Activated naive CD4-positive, alpha-beta T cell treated with anti-CD3 and anti-CD28 coated beads, Interleukin-2, amount 10 ng/mL, durations not matched to agents 7 days and 5 days (primary cell): ENCODE data around the gene AUNIP.
A peak's percentile ranks its signal among the peaks of the same experiment; 100 is the strongest.

Experiments used
- CTCF ChIA-PET: fragments of 350-600 bp; sonication (Branson Sonifier 250); formaldehyde crosslinking; loops from one replicate; lab custom pipeline; 2021; ENCODE audit warnings: antibody characterized with exemption; lab: Charles Lee
- DNase-seq: peaks from one replicate; pipeline ENCODE4 v3.0.0-alpha.2; 2020
- H3K27ac Mint-ChIP-seq: one replicate; pipeline ENCODE4 v1.8.0; 2021; ENCODE audit warnings: mild to moderate bottlenecking, moderate library complexity, mixed read lengths
- H3K27me3 Mint-ChIP-seq: one replicate; pipeline ENCODE4 v1.8.0; 2021; ENCODE audit warnings: mild to moderate bottlenecking, mixed read lengths
- H3K36me3 Mint-ChIP-seq: one replicate; pipeline ENCODE4 v1.8.0; 2021; ENCODE audit warnings: mixed read lengths
- H3K4me1 Mint-ChIP-seq: one replicate; pipeline ENCODE4 v1.8.0; 2021; ENCODE audit warnings: mixed read lengths
- H3K4me3 Mint-ChIP-seq: one replicate; pipeline ENCODE4 v1.8.0; 2021; ENCODE audit warnings: mild to moderate bottlenecking, moderate library complexity, mixed read lengths
- H3K9me3 Mint-ChIP-seq: one replicate; pipeline ENCODE4 v1.8.0; 2021; ENCODE audit warnings: mixed read lengths

AUNIP gene

GRCh38 chr1:25878690-25879089, 19.4 kb upstream of the AUNIP start:
- no peak overlapping the region for H3K4me3 Mint-ChIP-seq
- DNase-seq, result no peak
- H3K4me1 Mint-ChIP-seq, result peaks cover 10% of the 10 kb centered on the region
- no peaks in the 10 kb centered on the region for H3K36me3 Mint-ChIP-seq
- peaks cover 71% of the 10 kb centered on the region for H3K27me3 Mint-ChIP-seq
- no peak overlapping the region for H3K27ac Mint-ChIP-seq
- no peaks in the 10 kb centered on the region for H3K9me3 Mint-ChIP-seq
- CTCF ChIA-PET, result no interaction called here

GRCh38 chr1:25877155-25877554, 17.9 kb upstream of the AUNIP start:
- CTCF ChIA-PET, result no interaction called here
- Mint-ChIP-seq H3K4me1 (peaks cover 11% of the 10 kb centered on the region), H3K27me3 (peaks cover 71% of the 10 kb centered on the region), H3K4me3 (no peak overlapping the region), H3K36me3 (no peaks in the 10 kb centered on the region), H3K9me3 (no peaks in the 10 kb centered on the region), H3K27ac (no peak overlapping the region)
- DNase-seq, result no peak

- Mint-ChIP-seq H3K36me3 (no peaks in the 10 kb centered on the region), H3K4me3 (no peak overlapping the region), H3K27ac (no peak overlapping the region), H3K9me3 (no peaks in the 10 kb centered on the region), H3K4me1 (peaks cover 11% of the 10 kb centered on the region), H3K27me3 (peaks cover 71% of the 10 kb centered on the region)
- DNase-seq, result no peak
- CTCF ChIA-PET, result no interaction called here
These were observed 17.4 kb upstream of the AUNIP start for GRCh38 chr1:25876693-25877077.

GRCh38 chr1:25875856-25876692, 16.8 kb upstream of the AUNIP start:
- Mint-ChIP-seq H3K9me3 (no peaks in the 10 kb centered on the region), H3K4me1 (peaks cover 11% of the 10 kb centered on the region), H3K27ac (no peak overlapping the region), H3K4me3 (peak overlapping the region; percentile 72), H3K36me3 (no peaks in the 10 kb centered on the region), H3K27me3 (peaks cover 69% of the 10 kb centered on the region)
- CTCF ChIA-PET, result interaction anchor here (1.1 to 1.3 kb wide), 2 partner anchors 14 to 20 kb away, joined by 3 read pairs; no protein-coding TSS in a partner anchor
- DNase-seq, result no peak

- no peak within 1 kb of the TSS for H3K27ac Mint-ChIP-seq
- no peaks in the 10 kb centered on the region for H3K9me3 Mint-ChIP-seq
- H3K4me1 Mint-ChIP-seq, result peaks cover 11% of the 10 kb centered on the region
- peak; percentile 76 for DNase-seq
- CTCF ChIA-PET, result interaction anchor here (1.1 to 1.3 kb wide), 2 partner anchors 13 to 21 kb away, joined by 3 read pairs; no protein-coding TSS in a partner anchor
- peaks cover 61% of the 10 kb centered on the region for H3K27me3 Mint-ChIP-seq
- no peaks in the 10 kb centered on the region for H3K36me3 Mint-ChIP-seq
- peak within 1 kb of the TSS; percentile 78 for H3K4me3 Mint-ChIP-seq
These were observed 16.0 kb upstream of the AUNIP start, which contains the start of gene PAQR7 for GRCh38 chr1:25875154-25875855. Gene PAQR7 (minus strand): TSS chr1:25875708. CDS start chr1:25863839, 11,869 bp downstream.

GRCh38 chr1:25874635-25875153, 15.4 kb upstream of the AUNIP start:
- no peaks in the 10 kb centered on the region for H3K36me3 Mint-ChIP-seq
- H3K27ac Mint-ChIP-seq, result no peak overlapping the region
- DNase-seq, result no peak
- H3K9me3 Mint-ChIP-seq, result no peaks in the 10 kb centered on the region
- CTCF ChIA-PET, result interaction anchor here (1.1 to 1.3 kb wide), 2 partner anchors 13 to 22 kb away, joined by 3 read pairs; no protein-coding TSS in a partner anchor
- H3K4me3 Mint-ChIP-seq, result peak overlapping the region; percentile 78
- peaks cover 11% of the 10 kb centered on the region for H3K4me1 Mint-ChIP-seq
- H3K27me3 Mint-ChIP-seq, result peaks cover 58% of the 10 kb centered on the region

GRCh38 chr1:25874209-25874608, 15.0 kb upstream of the AUNIP start:
- no peak overlapping the region for H3K27ac Mint-ChIP-seq
- CTCF ChIA-PET, result no interaction called here
- H3K4me1 Mint-ChIP-seq, result peaks cover 11% of the 10 kb centered on the region
- no peak for DNase-seq
- no peaks in the 10 kb centered on the region for H3K9me3 Mint-ChIP-seq
- peaks cover 53% of the 10 kb centered on the region for H3K27me3 Mint-ChIP-seq
- H3K4me3 Mint-ChIP-seq, result no peak overlapping the region
- no peaks in the 10 kb centered on the region for H3K36me3 Mint-ChIP-seq

- Mint-ChIP-seq H3K27me3 (peaks cover 44% of the 10 kb centered on the region), H3K4me3 (no peak overlapping the region), H3K36me3 (no peaks in the 10 kb centered on the region), H3K4me1 (peaks cover 11% of the 10 kb centered on the region), H3K9me3 (no peaks in the 10 kb centered on the region), H3K27ac (no peak overlapping the region)
- CTCF ChIA-PET, result no interaction called here
- DNase-seq, result no peak
These were observed 13.9 kb upstream of the AUNIP start for GRCh38 chr1:25873120-25873519.

- Mint-ChIP-seq H3K36me3 (no peaks in the 10 kb centered on the region), H3K27me3 (peaks cover 40% of the 10 kb centered on the region), H3K27ac (no peak overlapping the region), H3K9me3 (no peaks in the 10 kb centered on the region), H3K4me1 (peaks cover 11% of the 10 kb centered on the region), H3K4me3 (no peak overlapping the region)
- DNase-seq, result no peak
- CTCF ChIA-PET, result no interaction called here
These were observed 13.5 kb upstream of the AUNIP start for GRCh38 chr1:25872713-25873112.

GRCh38 chr1:25871704-25872494, 12.6 kb upstream of the AUNIP start:
- H3K9me3 Mint-ChIP-seq, result no peaks in the 10 kb centered on the region
- H3K27ac Mint-ChIP-seq, result no peak overlapping the region
- no peak for DNase-seq
- CTCF ChIA-PET, result no interaction called here
- no peak overlapping the region for H3K4me3 Mint-ChIP-seq
- H3K36me3 Mint-ChIP-seq, result no peaks in the 10 kb centered on the region
- H3K4me1 Mint-ChIP-seq, result peaks cover 11% of the 10 kb centered on the region
- peaks cover 33% of the 10 kb centered on the region for H3K27me3 Mint-ChIP-seq

GRCh38 chr1:25871086-25871703, 11.9 kb upstream of the AUNIP start:
- peaks cover 11% of the 10 kb centered on the region for H3K4me1 Mint-ChIP-seq
- no peaks in the 10 kb centered on the region for H3K36me3 Mint-ChIP-seq
- no peak for DNase-seq
- no peaks in the 10 kb centered on the region for H3K9me3 Mint-ChIP-seq
- peaks cover 26% of the 10 kb centered on the region for H3K27me3 Mint-ChIP-seq
- H3K27ac Mint-ChIP-seq, result no peak overlapping the region
- CTCF ChIA-PET, result interaction anchor here (1.0 kb wide), 1 partner anchor 24 kb away, joined by 3 read pairs; no protein-coding TSS in a partner anchor
- H3K4me3 Mint-ChIP-seq, result no peak overlapping the region

- Mint-ChIP-seq H3K4me1 (peaks cover 8% of the 10 kb centered on the region), H3K27ac (no peak overlapping the region), H3K27me3 (peaks cover 20% of the 10 kb centered on the region), H3K4me3 (no peak overlapping the region), H3K9me3 (no peaks in the 10 kb centered on the region), H3K36me3 (no peaks in the 10 kb centered on the region)
- no peak for DNase-seq
- CTCF ChIA-PET, result interaction anchor here (1.0 kb wide), 1 partner anchor 25 kb away, joined by 3 read pairs; no protein-coding TSS in a partner anchor
These were observed 11.4 kb upstream of the AUNIP start for GRCh38 chr1:25870614-25871013.

- H3K4me1 Mint-ChIP-seq, result peaks cover 7% of the 10 kb centered on the region
- CTCF ChIA-PET, result interaction anchor here (1.0 kb wide), 1 partner anchor 25 kb away, joined by 3 read pairs; no protein-coding TSS in a partner anchor
These were observed 10.8 kb upstream of the AUNIP start for GRCh38 chr1:25869909-25870606.

More at GRCh38 chr1:25869909-25870606, 10.8 kb upstream of the AUNIP start:
- peaks cover 14% of the 10 kb centered on the region for H3K27me3 Mint-ChIP-seq
- no peak for DNase-seq
- H3K4me3 Mint-ChIP-seq, result no peak overlapping the region
- H3K36me3 Mint-ChIP-seq, result no peaks in the 10 kb centered on the region
- H3K9me3 Mint-ChIP-seq, result no peaks in the 10 kb centered on the region
- H3K27ac Mint-ChIP-seq, result no peak overlapping the region
